Type B pancreatic cell (in vitro differentiated cells): ENCODE measurements around the gene FGF3. TPM values are rescaled to one million over a fixed set of nuclear protein-coding genes. Genes with fewer than 3 reads are reported as not detected.

Experiments
- DNase-seq: peaks from one replicate; pipeline ENCODE4 v3.0.0; 2021; ENCODE audit warnings: mixed read lengths; ENCODE audit not compliant: unreplicated experiment; ENCODE audit errors: extremely low spot score
- H3K27ac Mint-ChIP-seq: 2 replicates; pipeline ENCODE4 v1.8.0; 2021; ENCODE audit warnings: mild to moderate bottlenecking, mixed read lengths
- H3K27me3 Mint-ChIP-seq: 2 replicates; pipeline ENCODE4 v1.8.0; 2021; ENCODE audit warnings: mixed read lengths
- H3K36me3 Mint-ChIP-seq: 2 replicates; pipeline ENCODE4 v1.8.0; 2021; ENCODE audit warnings: mixed read lengths
- H3K4me1 Mint-ChIP-seq: one replicate; pipeline ENCODE4 v1.8.0; 2021; ENCODE audit warnings: mixed read lengths; ENCODE audit not compliant: unreplicated experiment
- H3K4me3 Mint-ChIP-seq: 2 replicates; pipeline ENCODE4 v1.8.0; 2021; ENCODE audit warnings: mild to moderate bottlenecking, mixed read lengths
- H3K9me3 Mint-ChIP-seq: 2 replicates; pipeline ENCODE4 v1.8.0; 2021; ENCODE audit warnings: mixed read lengths
- CTCF ChIP-seq: fragments of 200-600 bp; sonication (generic); conservative IDR thresholded peaks from 2 replicates; pipeline ENCODE4 v1.5.0; 2021; ENCODE audit warnings: antibody characterized with exemption, mild to moderate bottlenecking
- total RNA-seq: library from RNA; stranded (reverse); gene quantifications from 2 replicates; pipeline ENCODE4 v1.2.1, GENCODE V29; 2021; ENCODE audit warnings: low replicate concordance

Gene FGF3
- total RNA-seq, 1 donor from 2014 or later = not detected

GRCh38 chr11:69803022-69803421, 16.2 kb downstream of the FGF3 start:
- Mint-ChIP-seq H3K36me3 (no peaks in the 10 kb centered on the region), H3K27me3 (peaks cover 23% of the 10 kb centered on the region), H3K4me3 (no peak overlapping the region), H3K4me1 (no peaks in the 10 kb centered on the region), H3K9me3 (no peaks in the 10 kb centered on the region), H3K27ac (no peak overlapping the region)
- no peak for DNase-seq
- TF ChIP-seq CTCF = no peak

DNA sequence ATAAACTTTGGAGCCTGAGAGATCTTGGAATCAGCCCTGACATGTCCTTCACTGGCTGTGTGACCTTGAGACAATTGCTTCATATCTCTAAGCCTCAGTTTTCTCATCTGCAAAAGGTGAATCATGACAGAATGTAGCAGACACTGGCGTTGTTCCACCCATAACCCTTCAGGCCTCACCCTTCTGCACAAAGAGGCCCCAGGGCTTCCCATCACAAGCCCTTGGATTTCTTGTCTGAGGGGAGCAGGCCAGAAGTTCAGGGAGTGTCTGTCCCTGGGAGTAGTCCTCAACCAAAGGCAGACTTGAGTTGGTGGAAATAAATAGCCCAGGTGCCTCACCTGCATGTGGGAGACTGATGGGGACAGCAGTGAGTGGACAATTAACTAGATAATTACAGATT, 16.6 kb downstream of the FGF3 start:
- DNase-seq = no peak
- no peak overlapping the region for H3K4me3 Mint-ChIP-seq
- no peaks in the 10 kb centered on the region for H3K9me3 Mint-ChIP-seq
- no peak overlapping the region for H3K27ac Mint-ChIP-seq
- no peaks in the 10 kb centered on the region for H3K4me1 Mint-ChIP-seq
- TF ChIP-seq CTCF = no peak
- H3K27me3 Mint-ChIP-seq = peaks cover 22% of the 10 kb centered on the region
- no peaks in the 10 kb centered on the region for H3K36me3 Mint-ChIP-seq

DNA sequence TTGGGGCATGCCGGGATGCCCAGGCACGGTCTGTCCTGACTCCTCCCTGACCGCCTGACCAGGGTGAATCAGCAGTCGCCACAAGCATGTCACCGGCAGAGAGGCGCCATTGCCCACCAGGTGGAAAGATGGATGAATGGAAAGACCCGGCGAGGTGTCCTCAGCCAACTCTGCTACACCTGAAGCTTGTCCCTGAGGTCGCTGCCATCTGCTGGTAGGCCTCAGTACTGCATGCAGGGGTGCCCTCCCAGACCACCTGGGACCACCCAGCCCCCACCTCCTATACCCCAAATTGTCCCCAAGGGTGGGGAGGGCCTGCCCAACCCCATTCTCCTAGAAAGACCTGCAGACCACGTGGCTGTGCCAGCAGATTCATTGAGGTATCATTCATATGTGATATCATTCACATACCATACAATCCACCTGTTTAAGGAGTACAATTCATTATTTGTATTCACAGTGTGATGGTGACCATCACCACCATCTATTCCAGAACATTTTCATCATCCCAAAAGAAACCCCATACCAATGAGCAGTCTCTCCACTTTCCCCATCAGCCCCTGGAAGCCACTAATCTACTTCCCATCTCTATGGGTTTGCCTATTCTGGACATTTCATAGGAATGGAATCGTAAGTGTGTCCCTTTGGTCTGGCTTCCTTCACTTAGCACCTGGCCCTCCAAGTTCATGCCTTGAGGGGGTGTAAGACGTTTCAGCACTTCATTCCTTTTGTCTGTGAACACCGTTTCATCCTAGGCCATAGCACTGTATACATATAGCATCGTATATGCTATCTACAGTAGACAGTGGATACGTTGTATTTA, 17.5 kb downstream of the FGF3 start:
- Mint-ChIP-seq H3K4me3 (no peak overlapping the region), H3K36me3 (no peaks in the 10 kb centered on the region), H3K9me3 (no peaks in the 10 kb centered on the region), H3K27ac (no peak overlapping the region), H3K4me1 (no peaks in the 10 kb centered on the region), H3K27me3 (peaks cover 21% of the 10 kb centered on the region)
- DNase-seq = no peak
- peak; percentile 84 for TF ChIP-seq CTCF

DNA sequence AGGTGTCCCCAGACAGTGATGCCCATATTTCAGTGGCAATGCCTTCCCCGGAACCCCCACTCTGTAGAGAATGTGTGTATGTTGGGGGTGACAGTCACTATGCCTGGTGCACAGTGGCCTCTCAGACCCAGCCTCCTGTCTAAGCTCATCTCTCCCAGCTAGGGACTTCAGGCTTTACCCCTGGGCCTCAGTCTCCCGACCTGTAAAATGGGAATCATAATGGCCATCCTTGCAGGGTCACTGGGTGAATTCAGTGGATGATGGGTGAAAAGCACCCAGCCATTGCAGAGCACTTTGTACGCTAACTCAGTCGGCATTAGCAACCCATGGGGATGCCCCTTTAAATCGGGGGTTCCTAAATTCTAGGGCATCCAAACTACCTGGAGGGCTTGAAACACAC, 18.9 kb downstream of the FGF3 start:
- DNase-seq = no peak
- Mint-ChIP-seq H3K4me3 (no peak overlapping the region), H3K27ac (no peak overlapping the region), H3K27me3 (peaks cover 16% of the 10 kb centered on the region), H3K4me1 (no peaks in the 10 kb centered on the region), H3K36me3 (no peaks in the 10 kb centered on the region), H3K9me3 (no peaks in the 10 kb centered on the region)
- TF ChIP-seq CTCF = no peak

GRCh38 chr11:69799582-69799981, 19.6 kb downstream of the FGF3 start:
- Mint-ChIP-seq H3K27me3 (peaks cover 16% of the 10 kb centered on the region), H3K9me3 (no peaks in the 10 kb centered on the region), H3K4me1 (no peaks in the 10 kb centered on the region), H3K4me3 (no peak overlapping the region), H3K27ac (no peak overlapping the region), H3K36me3 (no peaks in the 10 kb centered on the region)
- DNase-seq = no peak
- TF ChIP-seq CTCF = no peak
